PFSK-1 (cell line): ENCODE results near the gene CMTM2.

Experiments
- FOXP2 ChIP-seq: optimal IDR thresholded peaks from 2 replicates; pipeline ENCODE3; 2011; ENCODE audit warnings: borderline replicate concordance, control low read depth, inconsistent platforms; ENCODE audit not compliant: insufficient read depth; ENCODE audit errors: extremely low read length, extremely low read depth
- POLR2AphosphoS5 ChIP-seq: IDR thresholded peaks from 2 replicates; pipeline ENCODE4 v1.6.1; 2012; ENCODE audit warnings: low read depth, mild to moderate bottlenecking, control low read depth, low read length, moderate library complexity
- REST ChIP-seq, 2 experiments: IDR thresholded peaks; 2 replicates each; pipeline versions ENCODE4 v1.6.1 to v1.8.0; 2011 to 2012; ENCODE audit warnings: low read depth in 2 of 2, low read length in 2 of 2, control low read depth in 1 of 2, inconsistent platforms in 1 of 2, mild to moderate bottlenecking in 1 of 2, moderate library complexity in 1 of 2; ENCODE audit not compliant: insufficient read depth in 1 of 2
- SIN3A ChIP-seq: IDR thresholded peaks from 2 replicates; pipeline ENCODE4 v1.6.1; 2012; ENCODE audit warnings: mild to moderate bottlenecking, low read length, moderate library complexity, borderline replicate concordance; ENCODE audit not compliant: insufficient read depth
- TAF1 ChIP-seq: IDR thresholded peaks from 2 replicates; pipeline ENCODE4 v1.6.1; 2012; ENCODE audit warnings: low read length, control low read depth, borderline replicate concordance; ENCODE audit not compliant: insufficient read depth

CMTM2 gene

GRCh38 chr16:66612422-66612821, 33.2 kb downstream of the CMTM2 start:
- TF ChIP-seq POLR2AphosphoS5 (no peak), TAF1 (no peak), FOXP2 (no peak), REST (IDR thresholded peaks at IDR 0.05; ENCODE audit: insufficient read depth in 1 of 2, low read depth in 2 of 2, low read length in 2 of 2) (no peak), SIN3A (no peak)

- TF ChIP-seq TAF1 (no peak), FOXP2 (no peak), SIN3A (no peak), REST (IDR thresholded peaks at IDR 0.05; ENCODE audit: insufficient read depth in 1 of 2, low read depth in 2 of 2, low read length in 2 of 2) (no peak), POLR2AphosphoS5 (no peak)
Observed at GRCh38 chr16:66614161-66614802, 35.0 kb downstream of the CMTM2 start.

GRCh38 chr16:66616169-66616568, 36.9 kb downstream of the CMTM2 start:
- no peak for TF ChIP-seq SIN3A
- no peak for TF ChIP-seq POLR2AphosphoS5
- no peak for TF ChIP-seq FOXP2
- no peak for TF ChIP-seq REST (IDR thresholded peaks at IDR 0.05; ENCODE audit: insufficient read depth in 1 of 2, low read depth in 2 of 2, low read length in 2 of 2)
- TF ChIP-seq TAF1, result no peak

- TF ChIP-seq TAF1, result no peak
- no peak for TF ChIP-seq FOXP2
- no peak for TF ChIP-seq REST (IDR thresholded peaks at IDR 0.05; ENCODE audit: insufficient read depth in 1 of 2, low read depth in 2 of 2, low read length in 2 of 2)
- TF ChIP-seq SIN3A, result no peak
- no peak for TF ChIP-seq POLR2AphosphoS5
Observed at GRCh38 chr16:66616592-66616991, 37.3 kb downstream of the CMTM2 start.

- no peak for TF ChIP-seq POLR2AphosphoS5
- no peak for TF ChIP-seq TAF1
- TF ChIP-seq FOXP2, result no peak
- TF ChIP-seq REST (IDR thresholded peaks at IDR 0.05; ENCODE audit: insufficient read depth in 1 of 2, low read depth in 2 of 2, low read length in 2 of 2), result no peak
- no peak for TF ChIP-seq SIN3A
Observed at GRCh38 chr16:66617010-66617434, 37.8 kb downstream of the CMTM2 start.
